ENCODE data around the gene NRGN.

NRGN gene

GRCh38 chr11:124740277-124740882 lies 638 bp downstream of the NRGN start:
- peak; percentile 66 for DNase-seq (ENCODE audit: low spot score)

DNA sequence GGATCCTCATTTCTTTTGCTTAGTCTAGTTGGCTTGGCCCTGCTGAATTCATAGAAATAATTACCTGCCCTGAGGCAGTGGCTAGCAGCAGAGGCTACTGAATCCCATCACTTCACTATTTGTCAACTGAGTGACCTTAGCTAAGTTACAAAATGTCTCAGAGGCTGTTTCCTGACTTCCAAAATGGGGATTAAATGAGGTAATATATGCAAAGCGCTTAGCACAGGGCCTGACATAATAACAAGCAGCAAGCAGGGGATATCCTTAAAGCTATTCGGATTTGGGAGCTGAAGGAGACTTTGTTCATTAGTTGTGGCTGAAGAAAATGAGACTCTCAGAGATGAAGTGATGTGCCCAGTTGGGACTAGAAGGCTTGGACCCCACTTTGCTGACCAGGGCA lies 2.8 kb downstream of the NRGN start:
- no peak for DNase-seq (ENCODE audit: low spot score)

DNA sequence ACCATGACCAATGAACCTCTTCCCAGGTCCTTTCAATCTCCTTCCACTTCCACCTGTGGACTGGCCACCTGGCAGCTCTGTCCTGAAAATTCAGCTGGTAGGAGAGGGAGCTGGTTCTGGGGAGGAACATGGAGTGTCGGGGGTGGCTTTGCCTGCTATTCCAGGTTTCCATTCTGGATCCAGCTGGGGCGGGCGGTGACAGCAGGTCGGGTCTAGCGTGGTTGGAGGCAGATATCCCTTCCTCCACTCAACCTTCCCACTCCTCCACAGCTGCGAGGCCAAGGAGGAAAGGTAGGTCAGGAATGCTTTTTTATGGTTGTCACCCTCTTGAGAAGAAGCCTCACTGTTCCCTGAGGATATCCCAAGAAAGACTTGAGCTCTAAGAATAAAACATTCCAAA lies 3.3 kb downstream of the NRGN start:
- no peak for DNase-seq (ENCODE audit: low spot score)

- no peak for DNase-seq (ENCODE audit: low spot score)
These were observed 5.6 kb downstream of the NRGN start for GRCh38 chr11:124745270-124745834.

GRCh38 chr11:124745835-124746620 lies 6.3 kb downstream of the NRGN start:
- DNase-seq (ENCODE audit: low spot score) = peak; percentile 56

DNA sequence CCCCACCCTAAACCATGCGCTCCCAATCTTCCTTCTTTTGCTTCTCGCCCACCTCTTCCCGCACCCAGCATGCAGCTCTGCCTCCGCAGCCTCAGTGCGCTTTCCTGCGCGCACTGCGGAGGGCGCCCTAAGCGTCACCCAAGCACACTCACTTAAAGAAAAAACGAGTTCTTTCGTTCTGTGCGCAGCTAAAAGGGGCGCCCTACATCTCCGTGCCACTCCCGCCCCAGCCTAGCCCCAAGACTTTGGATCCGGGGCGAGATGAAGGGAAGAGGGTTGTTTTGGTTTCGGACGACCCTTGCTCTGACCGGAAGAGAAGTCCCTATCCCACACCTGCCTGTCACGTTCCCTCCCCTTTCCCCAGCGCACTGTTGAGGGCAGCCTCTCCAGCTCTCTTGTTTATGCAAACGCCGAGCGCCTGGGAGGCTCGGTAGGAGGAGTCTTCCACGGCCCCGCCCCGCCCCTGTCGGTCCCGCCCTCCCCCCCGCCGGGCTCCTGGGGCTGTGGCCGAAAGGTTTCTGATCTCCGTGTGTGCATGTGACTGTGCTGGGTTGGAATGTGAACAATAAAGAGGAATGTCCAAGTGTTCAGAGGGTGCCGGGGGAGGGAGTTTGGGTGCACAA lies 7.0 kb downstream of the NRGN start:
- DNase-seq (ENCODE audit: low spot score) = peak; percentile 79

DNA sequence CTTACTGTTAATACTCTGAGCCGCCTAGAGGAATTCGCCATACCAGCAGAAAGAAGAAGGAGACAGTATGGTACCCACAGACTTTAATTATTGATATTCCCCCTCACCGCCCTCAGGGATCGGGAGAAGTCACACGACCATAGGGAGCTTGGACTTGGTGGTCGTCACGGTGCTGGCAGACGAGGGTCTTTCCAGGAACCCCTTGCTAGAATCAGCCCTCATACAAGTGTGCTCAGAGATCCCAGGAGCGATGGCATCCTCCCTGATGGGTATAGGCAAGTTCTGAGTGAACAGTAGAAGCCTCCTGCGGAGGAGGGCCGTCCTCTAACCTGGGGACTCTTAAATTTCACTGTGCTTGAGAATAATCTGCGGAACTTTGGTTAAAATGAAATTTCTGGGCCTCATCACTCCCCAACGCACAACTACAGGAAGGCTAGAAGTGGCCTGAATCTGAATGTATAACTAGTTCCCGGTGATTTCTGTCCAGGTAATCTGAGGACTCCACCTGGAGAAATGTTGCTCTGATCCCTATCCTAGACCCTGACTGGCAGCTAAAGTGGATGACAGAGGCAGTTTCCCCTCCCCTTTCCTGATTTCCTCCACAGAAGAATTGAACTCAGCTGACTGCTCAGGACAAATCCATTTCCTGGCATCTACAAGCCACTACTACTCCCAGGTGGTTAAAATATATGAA lies 7.8 kb downstream of the NRGN start:
- DNase-seq (ENCODE audit: low spot score) = no peak

DNA sequence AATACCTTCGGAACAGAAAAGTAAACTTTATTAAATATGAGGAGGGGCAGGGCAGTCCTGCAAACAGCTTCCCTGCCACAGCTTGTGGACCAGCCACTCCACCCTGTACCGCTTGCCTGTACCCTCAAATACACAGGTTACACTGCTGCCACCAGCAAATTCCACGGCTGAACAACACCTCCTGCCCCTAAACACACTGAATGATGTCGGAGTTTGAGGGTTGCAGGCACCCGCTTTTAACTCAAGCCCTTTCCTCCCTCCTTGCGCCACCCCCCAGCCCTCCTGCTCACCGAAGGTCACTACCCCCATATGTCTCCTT lies 8.3 kb downstream of the NRGN start:
- DNase-seq (ENCODE audit: low spot score) = no peak

GRCh38 chr11:124748481-124749343 lies 9.0 kb downstream of the NRGN start:
- no peak for DNase-seq (ENCODE audit: low spot score)

- no peak for DNase-seq (ENCODE audit: low spot score)
These were observed 10.2 kb downstream of the NRGN start for GRCh38 chr11:124749912-124750311.

DNA sequence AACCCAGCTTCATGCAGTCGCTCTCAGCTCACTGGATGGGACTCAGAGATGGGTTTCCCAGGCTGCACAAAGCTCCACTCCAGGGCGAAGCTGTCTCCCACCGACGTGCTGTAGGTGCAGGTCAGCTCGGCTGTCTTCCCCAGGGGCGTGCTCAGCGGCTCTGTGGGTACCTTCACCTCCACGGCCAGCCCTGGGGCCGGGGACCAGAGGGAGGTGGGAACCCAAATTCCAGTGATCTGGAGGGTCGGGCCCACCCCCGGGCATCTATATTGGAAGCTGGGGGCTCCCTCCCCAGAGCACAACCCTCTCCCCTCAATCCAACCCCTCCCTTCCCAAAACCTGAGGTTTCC lies 11.6 kb downstream of the NRGN start:
- no peak for DNase-seq (ENCODE audit: low spot score)

DNA sequence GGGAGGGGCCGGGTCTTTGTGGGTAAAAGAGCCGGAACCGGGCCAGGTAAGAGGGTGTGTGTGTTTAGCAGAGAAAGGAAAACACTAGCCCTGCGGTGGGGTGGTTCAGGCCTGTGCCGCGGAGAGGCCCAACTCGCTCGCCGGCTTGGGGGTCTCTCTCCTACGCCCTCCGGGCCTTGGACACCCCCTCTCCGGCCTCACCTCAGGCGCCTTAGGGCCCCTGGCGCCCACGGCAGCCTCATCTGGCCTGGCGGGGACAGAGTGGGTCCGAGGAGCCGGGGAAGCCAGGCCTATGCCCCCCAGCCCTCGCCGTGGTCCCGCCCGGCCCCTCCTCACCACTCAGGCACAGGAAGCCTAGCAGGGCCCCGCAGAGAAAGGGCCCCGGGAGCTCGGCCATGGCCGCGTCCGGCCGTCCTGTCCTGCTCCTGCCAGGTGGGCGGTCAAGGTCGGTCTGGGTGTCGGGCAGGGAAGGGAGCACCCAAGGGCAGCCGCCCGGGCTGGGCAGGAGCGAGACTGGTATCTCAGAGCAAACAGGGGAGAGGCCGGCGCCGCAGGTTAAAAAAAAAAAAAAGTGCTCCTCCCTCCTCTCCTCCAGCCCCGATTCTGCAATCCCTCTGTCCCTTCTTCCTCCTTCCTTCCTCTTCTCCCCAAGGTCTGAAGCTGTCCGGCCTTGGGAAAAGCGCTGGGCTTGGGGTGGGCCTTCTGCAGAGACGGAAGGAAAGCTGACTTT lies 12.2 kb downstream of the NRGN start, which contains the start of gene VSIG2:
Gene VSIG2, minus strand, starts transcription at position 515 of the 730 bp plus-strand sequence. Its CDS starts 118 bp downstream, at position 397.
- DNase-seq (ENCODE audit: low spot score) = no peak

GRCh38 chr11:124752471-124753102 lies 12.8 kb downstream of the NRGN start:
- no peak for DNase-seq (ENCODE audit: low spot score)

DNA sequence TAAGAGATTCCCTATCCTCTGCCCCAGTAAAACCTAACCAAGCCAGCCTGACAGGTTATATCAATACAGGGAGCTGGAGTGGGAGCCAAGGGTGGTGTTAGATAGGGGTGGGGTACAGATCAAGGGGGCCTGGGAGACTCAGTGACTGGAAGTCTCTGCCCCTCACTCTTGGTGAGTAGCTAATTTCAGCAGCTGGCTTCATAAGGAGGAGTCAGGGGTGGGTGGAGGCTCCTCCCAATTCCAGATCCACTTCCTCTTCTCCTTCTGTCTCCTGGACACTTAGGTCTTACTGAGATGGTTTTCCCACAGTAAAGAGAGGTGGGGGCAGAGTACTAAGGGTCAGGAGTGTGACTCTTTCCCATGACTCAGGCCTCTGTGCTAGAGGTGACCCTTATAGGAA lies 13.5 kb downstream of the NRGN start:
- no peak for DNase-seq (ENCODE audit: low spot score)

GRCh38 chr11:124753624-124754023 lies 13.9 kb downstream of the NRGN start:
- no peak for DNase-seq (ENCODE audit: low spot score)

DNA sequence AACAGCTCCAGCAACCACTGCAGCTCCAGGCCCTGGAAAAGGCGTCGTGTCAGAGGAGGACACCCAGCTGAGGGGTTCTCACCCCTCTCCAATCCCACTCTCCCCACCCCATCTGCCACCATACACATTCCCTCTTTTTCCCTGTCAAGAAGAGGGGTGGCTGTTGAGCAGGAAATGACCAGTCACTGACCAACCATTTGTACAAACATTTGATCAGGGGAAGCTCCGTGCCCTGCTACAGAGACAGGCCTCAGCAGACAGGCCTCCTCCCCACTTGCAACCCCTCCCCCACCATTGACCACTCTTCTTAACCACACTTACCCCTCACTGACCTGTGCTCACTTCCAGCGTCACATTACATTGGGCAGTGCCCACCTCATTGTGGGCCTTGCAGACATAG lies 14.6 kb downstream of the NRGN start:
- DNase-seq (ENCODE audit: low spot score) = no peak

GRCh38 chr11:124754710-124755109 lies 15.0 kb downstream of the NRGN start:
- DNase-seq (ENCODE audit: low spot score) = no peak

DNA sequence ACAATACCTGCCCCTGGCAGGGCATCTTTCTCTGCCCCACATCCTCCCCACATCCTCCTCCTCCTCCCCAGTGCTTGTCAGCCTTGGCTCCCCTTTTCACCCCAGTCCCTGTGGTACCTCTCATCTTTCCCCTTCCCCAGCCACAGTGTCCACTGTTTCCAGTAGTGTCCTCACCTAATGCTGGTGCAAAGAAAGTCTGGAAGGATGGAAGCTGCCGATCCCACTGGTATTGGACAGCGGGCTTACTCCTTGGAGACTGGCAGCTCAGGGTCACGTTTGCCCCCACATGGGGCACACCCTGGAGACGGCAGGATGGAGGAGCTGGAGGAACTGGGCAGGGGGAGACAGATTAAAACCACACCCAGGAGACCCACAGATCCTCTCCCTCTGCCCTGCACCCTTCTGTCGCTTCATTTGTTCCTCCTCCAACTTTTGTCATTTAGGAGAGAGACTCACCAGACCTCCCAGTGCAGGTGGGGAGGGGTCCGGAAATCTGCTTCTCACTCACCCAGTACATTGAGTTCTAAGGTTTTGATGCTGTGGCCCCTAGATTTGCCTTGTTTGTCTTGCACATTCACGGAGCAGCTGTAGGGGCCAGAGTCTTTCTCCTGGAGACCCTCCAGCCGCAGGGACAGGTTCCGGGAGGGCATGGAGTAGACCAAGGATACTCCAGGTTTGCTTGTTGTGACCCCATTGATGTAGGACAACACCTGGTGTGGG lies 16.5 kb downstream of the NRGN start:
- no peak for DNase-seq (ENCODE audit: low spot score)

DNA sequence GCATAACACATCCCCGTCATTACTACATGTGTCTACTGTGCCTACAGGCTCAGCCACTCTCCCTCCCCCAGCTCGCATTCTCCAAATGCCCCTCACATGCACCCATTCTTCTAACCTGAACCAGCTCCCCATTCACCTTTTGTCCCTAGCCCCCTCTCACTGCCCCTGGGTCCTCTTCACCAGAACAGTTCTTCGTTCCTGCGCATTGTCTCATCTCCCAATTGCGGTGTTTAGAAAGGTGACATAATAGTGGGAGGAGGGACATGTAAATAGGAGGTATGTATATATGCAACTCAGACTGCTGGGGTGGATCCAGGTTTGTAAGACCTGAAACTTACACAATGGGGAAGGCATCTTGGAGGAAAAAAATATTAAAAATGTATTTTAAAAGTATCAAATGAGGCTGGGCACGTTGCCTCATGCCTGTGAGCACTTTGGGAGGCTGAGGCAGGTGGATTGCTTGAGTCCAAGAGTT lies 17.0 kb downstream of the NRGN start:
- DNase-seq (ENCODE audit: low spot score) = no peak

- DNase-seq (ENCODE audit: low spot score) = no peak
These were observed 17.6 kb downstream of the NRGN start for GRCh38 chr11:124757320-124757719.
